GM12874 (cell line): ENCODE results near the gene FN3K.

Experiments
- TF ChIP-seq, protein P1 (sequence below): IDR thresholded peaks from 2 replicates; pipeline ENCODE4 v1.5.1; 2011; ENCODE audit warnings: low read depth, mild to moderate bottlenecking, control low read depth, low read length, moderate library complexity; ENCODE audit not compliant: insufficient read depth

The FN3K gene

DNA sequence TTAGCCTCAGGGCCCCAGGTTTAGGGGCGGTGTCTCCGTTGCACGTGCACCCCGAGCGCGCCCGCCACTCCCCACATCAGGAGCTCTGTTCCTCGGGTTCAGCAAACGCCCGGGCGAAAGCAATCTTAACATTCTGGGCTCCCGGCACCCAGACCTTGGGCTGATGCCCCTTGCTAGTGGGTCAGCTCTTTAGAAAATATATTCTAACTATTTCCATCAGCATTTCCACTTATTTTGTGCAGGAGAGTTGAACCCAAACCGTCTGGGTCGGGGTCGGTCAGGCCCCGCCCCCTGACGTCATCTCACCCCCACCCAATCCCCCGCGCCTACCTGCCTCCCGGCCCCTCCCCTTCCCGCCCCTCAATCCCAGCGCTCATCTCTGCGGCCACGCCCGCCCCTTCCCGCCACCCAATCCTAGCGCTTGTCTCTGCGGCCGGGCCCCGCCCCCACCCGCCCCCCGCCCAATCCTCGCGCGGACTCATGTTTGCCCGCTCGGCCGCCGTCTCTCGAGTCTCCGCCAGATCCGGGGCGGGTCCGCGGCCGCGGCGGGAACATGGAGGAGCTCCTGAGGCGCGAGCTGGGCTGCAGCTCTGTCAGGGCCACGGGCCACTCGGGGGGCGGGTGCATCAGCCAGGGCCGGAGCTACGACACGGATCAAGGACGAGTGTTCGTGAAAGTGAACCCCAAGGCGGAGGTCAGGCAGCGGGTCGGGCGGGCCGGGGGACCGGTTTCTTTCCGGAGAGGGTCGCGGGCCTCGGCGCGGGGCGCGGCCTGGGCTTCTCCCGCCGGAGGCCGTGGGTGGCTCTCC is 19.0 kb upstream of the FN3K start, which contains the start of gene FN3KRP:
Gene FN3KRP, plus strand, starts transcription at position 504 of the 808 bp plus-strand sequence. Its CDS starts 50 bp downstream, at position 554.
- TF ChIP-seq, protein P1, sequence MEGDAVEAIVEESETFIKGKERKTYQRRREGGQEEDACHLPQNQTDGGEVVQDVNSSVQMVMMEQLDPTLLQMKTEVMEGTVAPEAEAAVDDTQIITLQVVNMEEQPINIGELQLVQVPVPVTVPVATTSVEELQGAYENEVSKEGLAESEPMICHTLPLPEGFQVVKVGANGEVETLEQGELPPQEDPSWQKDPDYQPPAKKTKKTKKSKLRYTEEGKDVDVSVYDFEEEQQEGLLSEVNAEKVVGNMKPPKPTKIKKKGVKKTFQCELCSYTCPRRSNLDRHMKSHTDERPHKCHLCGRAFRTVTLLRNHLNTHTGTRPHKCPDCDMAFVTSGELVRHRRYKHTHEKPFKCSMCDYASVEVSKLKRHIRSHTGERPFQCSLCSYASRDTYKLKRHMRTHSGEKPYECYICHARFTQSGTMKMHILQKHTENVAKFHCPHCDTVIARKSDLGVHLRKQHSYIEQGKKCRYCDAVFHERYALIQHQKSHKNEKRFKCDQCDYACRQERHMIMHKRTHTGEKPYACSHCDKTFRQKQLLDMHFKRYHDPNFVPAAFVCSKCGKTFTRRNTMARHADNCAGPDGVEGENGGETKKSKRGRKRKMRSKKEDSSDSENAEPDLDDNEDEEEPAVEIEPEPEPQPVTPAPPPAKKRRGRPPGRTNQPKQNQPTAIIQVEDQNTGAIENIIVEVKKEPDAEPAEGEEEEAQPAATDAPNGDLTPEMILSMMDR, result no peak

GRCh38 chr17:82718986-82719685 is 16.3 kb upstream of the FN3K start:
- TF ChIP-seq, protein P1, result no peak

- TF ChIP-seq, protein P1, result no peak
Observed at GRCh38 chr17:82720204-82720603, 15.2 kb upstream of the FN3K start.

- TF ChIP-seq, protein P1, result no peak
Observed at GRCh38 chr17:82722341-82723013, 12.9 kb upstream of the FN3K start.

- TF ChIP-seq, protein P1, result no peak
Observed at GRCh38 chr17:82723169-82723807, 12.1 kb upstream of the FN3K start.

DNA sequence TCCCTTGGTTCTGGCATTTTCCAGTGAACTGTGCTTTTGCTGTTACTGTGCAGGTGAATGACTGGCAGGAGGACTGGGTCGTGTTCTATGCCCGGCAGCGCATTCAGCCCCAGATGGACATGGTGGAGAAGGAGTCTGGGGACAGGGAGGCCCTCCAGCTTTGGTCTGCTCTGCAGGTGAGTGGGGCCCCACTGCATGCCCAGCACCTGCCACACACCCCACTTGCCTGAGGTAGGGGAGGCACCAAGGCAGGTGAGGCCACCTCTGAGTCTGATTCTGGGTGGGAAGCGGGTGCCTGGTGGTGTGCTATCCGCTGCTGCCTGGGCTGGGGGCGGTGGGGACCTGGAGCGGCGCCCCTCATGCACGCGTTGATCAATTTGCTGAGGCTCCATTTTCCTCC is 9.0 kb upstream of the FN3K start:
- TF ChIP-seq, protein P1, result no peak
